Measurements from ENCODE around the gene VAV2. TPM values are rescaled to one million over a fixed set of nuclear protein-coding genes. Genes with fewer than 3 reads are reported as not detected.

The VAV2 gene
- total RNA-seq, 3 donors from 2014 or later = 5.3 to 9.5 (median 8.8) TPM

DNA sequence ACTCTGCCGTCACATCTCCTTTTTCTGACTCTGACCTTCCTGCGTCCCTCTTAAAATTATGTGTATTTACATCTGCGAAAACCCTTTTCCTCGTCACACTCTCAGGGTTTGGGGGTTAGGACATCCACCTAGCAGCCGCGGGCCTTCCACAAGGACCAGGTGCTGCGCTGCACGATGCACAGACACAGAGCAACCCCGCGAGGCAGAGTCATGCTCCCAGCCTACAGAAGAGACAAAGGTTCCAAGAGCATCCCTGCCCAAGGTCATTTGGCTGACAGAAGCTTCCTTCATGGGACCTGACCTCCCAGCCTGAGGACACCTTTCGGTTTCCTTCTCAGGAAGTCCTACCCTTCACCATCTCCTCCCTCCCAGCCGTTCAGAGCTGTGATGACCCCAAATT, 135.3 kb downstream of the VAV2 start:
- Histone ChIP-seq H3K9me3 (no peaks in the 10 kb centered on the region), H3K36me3 (no peaks in the 10 kb centered on the region), H3K27me3 (no peaks in the 10 kb centered on the region), H3K4me3 (no peak overlapping the region), H3K4me1 (no peaks in the 10 kb centered on the region), H3K27ac (no peak overlapping the region)
- TF ChIP-seq POLR2AphosphoS5 (IDR thresholded peaks at IDR 0.05) (no peak), POLR2A (IDR thresholded peaks at IDR 0.05) (no peak)
- TF ChIP-seq, protein P1, sequence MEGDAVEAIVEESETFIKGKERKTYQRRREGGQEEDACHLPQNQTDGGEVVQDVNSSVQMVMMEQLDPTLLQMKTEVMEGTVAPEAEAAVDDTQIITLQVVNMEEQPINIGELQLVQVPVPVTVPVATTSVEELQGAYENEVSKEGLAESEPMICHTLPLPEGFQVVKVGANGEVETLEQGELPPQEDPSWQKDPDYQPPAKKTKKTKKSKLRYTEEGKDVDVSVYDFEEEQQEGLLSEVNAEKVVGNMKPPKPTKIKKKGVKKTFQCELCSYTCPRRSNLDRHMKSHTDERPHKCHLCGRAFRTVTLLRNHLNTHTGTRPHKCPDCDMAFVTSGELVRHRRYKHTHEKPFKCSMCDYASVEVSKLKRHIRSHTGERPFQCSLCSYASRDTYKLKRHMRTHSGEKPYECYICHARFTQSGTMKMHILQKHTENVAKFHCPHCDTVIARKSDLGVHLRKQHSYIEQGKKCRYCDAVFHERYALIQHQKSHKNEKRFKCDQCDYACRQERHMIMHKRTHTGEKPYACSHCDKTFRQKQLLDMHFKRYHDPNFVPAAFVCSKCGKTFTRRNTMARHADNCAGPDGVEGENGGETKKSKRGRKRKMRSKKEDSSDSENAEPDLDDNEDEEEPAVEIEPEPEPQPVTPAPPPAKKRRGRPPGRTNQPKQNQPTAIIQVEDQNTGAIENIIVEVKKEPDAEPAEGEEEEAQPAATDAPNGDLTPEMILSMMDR (IDR thresholded peaks at IDR 0.05) = no peak
- DNase-seq (ENCODE audit: low spot score in 2 of 2) = no peak
- intact Hi-C loops (cut with DNase I; ENCODE audit: low total_unique reads) = loop anchor here (1.0 kb wide), 1 partner anchor 13 kb away; no protein-coding TSS in a partner anchor

DNA sequence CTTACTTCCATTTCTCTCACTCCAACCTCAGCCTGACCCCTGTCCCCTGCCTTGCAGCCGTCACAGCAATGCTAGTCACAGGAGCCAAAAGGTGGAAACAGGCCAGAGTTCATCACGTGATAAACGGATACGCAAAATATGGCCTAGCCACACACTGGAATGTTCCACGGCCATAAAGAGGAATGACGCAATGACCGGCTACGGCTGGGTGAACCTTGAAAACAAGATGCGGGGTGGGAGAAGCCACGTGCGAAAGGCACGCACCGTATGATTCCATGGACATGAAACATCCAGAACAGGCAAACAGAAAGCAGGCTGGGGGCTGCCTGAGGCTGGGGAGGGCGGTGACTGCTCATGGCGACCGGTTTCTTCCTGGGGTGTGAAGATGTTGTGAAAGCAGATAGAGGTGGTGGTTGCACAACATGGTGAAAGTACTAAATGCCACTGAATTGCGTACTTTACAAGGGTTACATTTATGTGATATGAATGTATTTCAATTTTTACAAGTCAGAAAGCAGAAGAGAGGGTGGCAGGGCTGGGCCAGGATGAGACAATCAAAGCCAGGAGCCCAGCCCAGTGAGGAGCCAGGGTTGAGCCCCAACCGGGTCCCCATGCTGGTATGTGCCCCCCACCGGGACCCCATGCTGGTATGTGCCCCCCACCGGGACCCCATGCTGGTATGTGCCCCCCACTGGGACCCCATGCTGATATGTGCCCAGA, 136.2 kb downstream of the VAV2 start:
- DNase-seq (ENCODE audit: low spot score in 2 of 2) = no peak
- TF ChIP-seq, protein P1 (IDR thresholded peaks at IDR 0.05) = no peak
- peak in 1 of 3 donors; percentile 56 for TF ChIP-seq POLR2AphosphoS5 (IDR thresholded peaks at IDR 0.05)
- H3K4me1 ChIP-seq = no peaks in the 10 kb centered on the region
- intact Hi-C loops (cut with DNase I; ENCODE audit: low total_unique reads) = no loop called here
- no peaks in the 10 kb centered on the region for H3K27me3 ChIP-seq
- peak overlapping the region in 1 of 2 donors; percentile 39 for H3K27ac ChIP-seq
- H3K4me3 ChIP-seq = no peak overlapping the region
- no peaks in the 10 kb centered on the region for H3K9me3 ChIP-seq
- H3K36me3 ChIP-seq = no peaks in the 10 kb centered on the region

DNA sequence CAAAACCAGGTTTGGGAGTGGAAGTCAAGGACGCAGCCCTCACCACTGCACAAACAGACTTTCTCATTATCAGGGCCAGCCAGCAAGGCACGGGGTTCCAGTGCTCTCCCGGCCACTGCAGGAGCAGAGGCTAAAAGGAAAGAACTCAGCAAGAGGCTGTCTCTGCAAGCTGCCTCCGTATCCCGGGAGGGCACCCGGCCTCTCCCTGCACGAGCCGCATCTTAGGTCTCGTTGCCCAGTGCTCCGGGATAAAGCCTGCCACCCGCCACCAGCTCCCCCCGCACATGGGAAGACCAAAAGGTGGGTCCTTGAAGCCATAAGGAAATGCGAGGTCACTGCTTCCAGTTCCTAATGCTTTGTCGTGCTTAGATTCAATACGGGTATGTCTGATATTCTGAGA, 136.8 kb downstream of the VAV2 start:
- H3K4me3 ChIP-seq = no peak overlapping the region
- TF ChIP-seq POLR2AphosphoS5 (IDR thresholded peaks at IDR 0.05) = no peak
- intact Hi-C loops (cut with DNase I; ENCODE audit: low total_unique reads) = no loop called here
- no peaks in the 10 kb centered on the region for H3K27me3 ChIP-seq
- no peaks in the 10 kb centered on the region for H3K4me1 ChIP-seq
- no peaks in the 10 kb centered on the region for H3K9me3 ChIP-seq
- no peaks in the 10 kb centered on the region for H3K36me3 ChIP-seq
- no peak for DNase-seq (ENCODE audit: low spot score in 2 of 2)
- peak overlapping the region in 1 of 2 donors; percentile 55 for H3K27ac ChIP-seq

DNA sequence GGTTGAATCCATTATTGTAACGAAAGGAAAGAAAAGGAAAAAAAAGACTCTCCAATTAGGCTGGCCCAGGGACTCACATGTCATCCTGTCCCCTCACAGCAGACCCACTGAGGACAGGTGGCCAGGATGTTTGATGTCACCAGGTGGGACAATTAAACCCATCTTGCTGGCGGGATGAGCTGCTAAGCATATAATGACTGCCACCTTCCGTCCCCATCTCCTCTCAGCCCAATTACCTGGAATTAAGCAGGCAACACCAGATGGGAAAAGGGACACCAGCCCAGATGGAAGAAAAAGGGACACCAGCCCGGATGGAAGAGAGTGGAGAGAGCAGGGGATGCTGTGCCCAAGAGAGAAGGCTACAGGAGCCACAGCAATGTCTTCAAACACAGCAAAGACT, 137.4 kb downstream of the VAV2 start:
- no peaks in the 10 kb centered on the region for H3K36me3 ChIP-seq
- H3K27me3 ChIP-seq = no peaks in the 10 kb centered on the region
- no peak overlapping the region for H3K27ac ChIP-seq
- no peak for DNase-seq (ENCODE audit: low spot score in 2 of 2)
- H3K9me3 ChIP-seq = no peaks in the 10 kb centered on the region
- no peak overlapping the region for H3K4me3 ChIP-seq
- TF ChIP-seq POLR2A (IDR thresholded peaks at IDR 0.05) (no peak), POLR2AphosphoS5 (IDR thresholded peaks at IDR 0.05) (no peak)
- TF ChIP-seq, protein P1 (IDR thresholded peaks at IDR 0.05) = no peak
- H3K4me1 ChIP-seq = no peaks in the 10 kb centered on the region
- intact Hi-C loops (cut with DNase I; ENCODE audit: low total_unique reads) = no loop called here

DNA sequence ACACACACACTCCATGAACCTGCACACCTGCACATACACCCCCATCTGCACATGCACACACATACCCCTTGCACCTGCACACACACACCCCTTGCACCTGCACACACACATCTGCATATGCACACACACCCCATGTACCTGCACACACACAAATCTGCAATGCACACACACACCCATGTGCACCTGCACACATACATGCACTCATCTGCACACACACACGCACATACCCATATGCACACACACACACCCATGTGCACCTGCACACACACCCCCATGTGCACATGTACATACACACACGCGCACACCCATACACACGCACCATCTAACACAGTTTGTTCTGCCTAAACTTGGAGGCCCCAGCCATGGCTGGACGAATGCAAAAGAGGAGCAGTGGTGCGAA, 138.1 kb downstream of the VAV2 start:
- DNase-seq (ENCODE audit: low spot score in 2 of 2) = no peak
- Histone ChIP-seq H3K4me3 (no peak overlapping the region), H3K4me1 (no peaks in the 10 kb centered on the region), H3K27ac (no peak overlapping the region), H3K9me3 (no peaks in the 10 kb centered on the region), H3K27me3 (no peaks in the 10 kb centered on the region), H3K36me3 (no peaks in the 10 kb centered on the region)
- TF ChIP-seq POLR2A (IDR thresholded peaks at IDR 0.05) (no peak), POLR2AphosphoS5 (IDR thresholded peaks at IDR 0.05) (no peak)
- TF ChIP-seq, protein P1 (IDR thresholded peaks at IDR 0.05) = no peak
- intact Hi-C loops (cut with DNase I; ENCODE audit: low total_unique reads) = no loop called here

All from breast epithelium (tissue), 4 donors.